GM12875 (cell line): ENCODE results near the gene QTRT2.

ENCODE experiments used
- H3K4me3 ChIP-seq: one replicate; pipeline ENCODE4 v1.5.1; 2011; ENCODE audit warnings: low read depth, low read length, control low read depth
- CTCF ChIP-seq: IDR thresholded peaks from 2 replicates; pipeline ENCODE4 v1.5.1; 2011; ENCODE audit warnings: low read depth, mild to moderate bottlenecking, control low read depth, inconsistent platforms, low read length, moderate library complexity, borderline replicate concordance; ENCODE audit not compliant: insufficient read depth

The QTRT2 gene

GRCh38 chr3:114089675-114090074, 33.1 kb downstream of the QTRT2 start:
- H3K4me3 ChIP-seq, result no peak overlapping the region
- TF ChIP-seq CTCF, result no peak

- TF ChIP-seq CTCF, result no peak
- H3K4me3 ChIP-seq, result no peak overlapping the region
Observed at GRCh38 chr3:114092151-114093015, 35.8 kb downstream of the QTRT2 start.

GRCh38 chr3:114093016-114093380, 36.5 kb downstream of the QTRT2 start:
- no peak overlapping the region for H3K4me3 ChIP-seq
- no peak for TF ChIP-seq CTCF

GRCh38 chr3:114093596-114093995, 37.1 kb downstream of the QTRT2 start:
- no peak for TF ChIP-seq CTCF

GRCh38 chr3:114095796-114096195, 39.3 kb downstream of the QTRT2 start:
- no peak for TF ChIP-seq CTCF
- H3K4me3 ChIP-seq, result no peak overlapping the region

More at GRCh38 chr3:114093596-114093995, 37.1 kb downstream of the QTRT2 start:
- H3K4me3 ChIP-seq, result no peak overlapping the region

GRCh38 chr3:114101101-114101500, 44.6 kb downstream of the QTRT2 start:
- no peak overlapping the region for H3K4me3 ChIP-seq

More at GRCh38 chr3:114101101-114101500, 44.6 kb downstream of the QTRT2 start:
- no peak for TF ChIP-seq CTCF
